ENCODE data around the gene DLG2.

Gene DLG2

DNA sequence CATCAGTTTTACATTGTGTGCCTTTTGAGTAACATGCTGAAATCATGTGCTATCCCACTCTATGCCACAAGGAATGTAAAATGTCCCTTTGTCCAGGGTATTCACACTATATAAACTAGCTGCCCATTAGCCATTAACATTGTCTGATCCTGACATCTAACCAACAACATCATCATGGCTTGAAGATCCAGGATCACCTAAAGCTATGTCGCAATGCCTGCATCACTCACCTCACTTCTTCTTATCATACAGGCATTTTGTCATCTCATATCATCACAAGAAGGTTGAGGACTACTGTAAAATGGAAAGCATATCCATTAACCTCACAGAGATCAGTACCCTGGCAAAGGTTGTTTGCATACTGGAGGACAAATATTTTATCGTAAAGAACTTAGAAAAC, 742.3 kb downstream of the DLG2 start:
- TF ChIP-seq, protein P1, sequence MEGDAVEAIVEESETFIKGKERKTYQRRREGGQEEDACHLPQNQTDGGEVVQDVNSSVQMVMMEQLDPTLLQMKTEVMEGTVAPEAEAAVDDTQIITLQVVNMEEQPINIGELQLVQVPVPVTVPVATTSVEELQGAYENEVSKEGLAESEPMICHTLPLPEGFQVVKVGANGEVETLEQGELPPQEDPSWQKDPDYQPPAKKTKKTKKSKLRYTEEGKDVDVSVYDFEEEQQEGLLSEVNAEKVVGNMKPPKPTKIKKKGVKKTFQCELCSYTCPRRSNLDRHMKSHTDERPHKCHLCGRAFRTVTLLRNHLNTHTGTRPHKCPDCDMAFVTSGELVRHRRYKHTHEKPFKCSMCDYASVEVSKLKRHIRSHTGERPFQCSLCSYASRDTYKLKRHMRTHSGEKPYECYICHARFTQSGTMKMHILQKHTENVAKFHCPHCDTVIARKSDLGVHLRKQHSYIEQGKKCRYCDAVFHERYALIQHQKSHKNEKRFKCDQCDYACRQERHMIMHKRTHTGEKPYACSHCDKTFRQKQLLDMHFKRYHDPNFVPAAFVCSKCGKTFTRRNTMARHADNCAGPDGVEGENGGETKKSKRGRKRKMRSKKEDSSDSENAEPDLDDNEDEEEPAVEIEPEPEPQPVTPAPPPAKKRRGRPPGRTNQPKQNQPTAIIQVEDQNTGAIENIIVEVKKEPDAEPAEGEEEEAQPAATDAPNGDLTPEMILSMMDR (IDR thresholded peaks at IDR 0.05), result no peak

DNA sequence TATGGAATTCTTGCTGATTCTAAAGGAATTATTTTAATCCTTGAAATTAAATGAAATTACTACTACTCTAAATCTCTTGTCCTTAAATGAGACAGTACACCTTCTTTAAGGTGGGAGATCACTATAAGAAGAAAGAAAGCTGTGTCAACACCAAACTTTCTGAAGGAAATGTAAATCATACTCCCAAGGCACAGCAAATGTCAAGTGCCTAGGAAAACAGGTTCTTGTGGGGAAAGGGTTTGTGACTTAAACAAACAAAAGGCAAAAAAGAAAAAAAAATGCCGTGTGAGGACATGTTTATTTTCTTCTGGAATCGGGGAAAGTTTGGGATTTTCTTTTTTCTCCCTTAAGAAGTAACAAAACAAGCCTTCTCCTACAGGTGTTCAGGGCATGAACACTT, 745.1 kb downstream of the DLG2 start:
- TF ChIP-seq, protein P1 (IDR thresholded peaks at IDR 0.05), result no peak

DNA sequence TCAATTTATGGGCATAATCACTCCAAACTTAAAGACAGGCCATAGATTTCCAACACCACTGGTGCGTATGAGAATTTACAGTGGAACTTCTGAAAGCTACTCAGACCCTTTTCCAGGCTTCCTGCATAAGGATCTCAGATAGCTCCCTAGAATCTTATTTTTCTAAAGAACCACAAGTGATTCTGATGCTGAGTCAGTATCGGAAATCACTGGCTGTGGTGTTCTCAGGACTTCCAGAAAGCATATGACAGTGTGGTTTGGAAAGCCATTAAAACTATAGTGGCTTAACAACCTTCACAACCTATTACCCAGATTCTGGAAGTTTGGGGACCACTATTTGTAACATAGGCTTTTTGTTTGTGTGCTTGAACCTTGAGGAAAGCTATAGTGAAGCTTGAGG, 756.0 kb downstream of the DLG2 start:
- TF ChIP-seq, protein P1 (IDR thresholded peaks at IDR 0.05), result no peak

DNA sequence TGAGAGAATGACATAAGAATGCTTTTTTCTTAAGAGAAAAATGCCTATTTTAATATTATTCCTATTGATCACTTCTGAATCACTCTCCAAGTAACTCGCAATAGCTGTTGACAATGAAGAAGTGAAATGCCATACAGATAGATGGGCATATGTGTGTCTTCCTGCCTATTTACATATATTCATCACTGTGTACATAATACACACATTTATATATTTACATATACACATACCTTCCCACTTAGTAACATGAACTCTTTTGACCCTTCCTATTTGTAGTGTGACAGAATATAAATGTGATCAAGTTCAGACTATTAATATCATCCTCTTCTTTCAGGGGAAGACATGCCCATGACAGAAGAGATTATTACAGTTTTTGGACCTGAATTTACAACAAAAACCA, 756.7 kb downstream of the DLG2 start:
- TF ChIP-seq, protein P1 (IDR thresholded peaks at IDR 0.05), result no peak

DNA sequence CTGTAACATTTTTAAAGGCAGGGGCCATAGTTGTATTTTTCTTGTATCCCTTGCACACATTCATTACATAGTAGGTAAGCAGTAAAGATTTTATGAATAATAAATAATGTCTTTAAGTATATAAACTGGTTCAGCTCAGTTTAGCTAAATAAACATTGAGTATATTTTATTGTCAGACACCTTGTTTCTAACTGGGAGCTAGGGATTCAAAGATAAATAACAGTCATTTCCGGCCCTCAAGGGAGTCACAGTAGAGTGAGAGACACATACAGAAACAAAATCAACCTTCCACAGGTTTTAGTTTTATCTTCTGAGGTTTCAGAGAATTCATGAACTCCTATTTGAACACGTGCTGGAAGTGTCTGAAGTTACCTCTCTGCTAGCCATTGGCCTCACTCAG, 760.2 kb downstream of the DLG2 start:
- TF ChIP-seq, protein P1 (IDR thresholded peaks at IDR 0.05), result no peak

DNA sequence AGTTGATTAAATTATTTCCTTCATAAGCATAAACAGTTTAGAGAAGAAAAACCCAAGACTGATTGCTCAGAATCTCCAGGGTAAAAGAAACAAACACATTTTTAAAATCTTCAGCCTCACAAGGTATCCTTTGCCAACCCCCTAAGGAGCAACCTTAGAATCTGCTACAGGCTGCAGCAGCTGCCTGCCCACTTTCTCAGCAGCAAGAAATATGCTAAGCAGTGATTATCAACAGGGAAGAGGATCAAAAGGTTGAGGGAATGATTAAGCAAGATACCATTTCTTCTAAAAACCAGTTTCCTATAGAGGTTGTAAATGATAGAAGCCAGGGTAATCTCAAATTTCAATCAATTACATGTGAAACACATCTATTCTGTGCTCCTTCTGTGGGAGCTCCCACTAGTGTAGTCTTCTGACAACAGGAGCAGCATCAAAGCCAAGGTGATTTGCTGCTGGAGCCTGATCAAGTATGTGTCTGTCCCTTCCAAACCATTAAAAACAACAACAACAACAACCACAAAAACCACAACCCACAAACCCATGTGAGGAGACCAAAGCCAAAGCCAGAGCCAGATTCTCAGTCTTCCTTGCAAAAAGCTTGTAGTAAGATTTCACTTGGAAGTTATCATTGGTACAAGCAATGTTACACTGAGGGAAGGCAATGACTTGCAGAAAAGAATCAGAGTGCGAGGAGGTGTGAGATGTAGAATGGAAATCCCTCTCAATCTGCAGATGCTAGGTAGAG, 761.2 kb downstream of the DLG2 start:
- TF ChIP-seq, protein P1 (IDR thresholded peaks at IDR 0.05), result no peak

DNA sequence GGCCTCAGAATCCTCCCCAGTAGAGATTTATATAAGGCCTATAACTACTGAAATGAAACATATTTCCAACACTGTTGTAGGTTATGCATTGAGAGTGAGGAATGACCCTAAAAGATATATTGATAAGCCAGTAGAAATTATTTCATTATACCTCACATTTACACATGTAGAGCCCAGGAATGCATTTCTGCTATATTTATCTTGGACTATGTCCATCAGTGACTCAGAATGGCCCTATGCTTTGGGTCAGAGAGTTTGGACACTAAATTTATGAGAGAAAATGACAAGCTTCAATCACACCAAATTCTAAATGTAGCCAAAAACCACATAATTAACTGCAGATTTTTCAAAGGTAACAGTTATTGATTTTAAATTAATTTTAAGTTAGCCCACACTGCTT, 761.9 kb downstream of the DLG2 start:
- TF ChIP-seq, protein P1 (IDR thresholded peaks at IDR 0.05), result no peak

DNA sequence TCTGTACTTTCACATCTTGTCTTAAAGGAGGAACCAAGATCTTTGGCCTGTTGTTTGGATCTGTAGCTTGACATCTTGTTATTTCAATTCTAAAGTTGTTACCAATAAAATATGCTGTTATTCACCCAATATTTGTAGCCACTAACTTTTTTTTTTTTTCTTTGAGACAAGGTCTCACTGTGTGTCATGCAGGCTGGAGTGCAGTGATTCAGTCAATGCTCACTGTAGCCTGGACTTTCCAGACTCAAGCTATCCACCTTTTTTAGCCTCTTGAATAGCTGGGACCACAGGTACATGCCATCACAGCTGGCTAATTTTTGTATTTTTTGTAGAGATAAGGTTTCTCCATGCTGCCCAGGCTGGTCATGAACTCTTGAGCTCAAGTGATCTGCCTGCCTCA, 769.4 kb downstream of the DLG2 start:
- TF ChIP-seq, protein P1 (IDR thresholded peaks at IDR 0.05), result no peak

Data from LNCAP (cell line).